Stimulated activated CD4-positive, alpha-beta T cell treated with anti-CD3 and anti-CD28 coated beads, Interleukin-4, amount 100 ng/mL, for 24 hours (primary cell): Measurements from ENCODE around the gene VWF.

Experiments used
- DNase-seq: peaks from one replicate; pipeline ENCODE4 v3.0.0-alpha.2; 2020

VWF gene

DNA sequence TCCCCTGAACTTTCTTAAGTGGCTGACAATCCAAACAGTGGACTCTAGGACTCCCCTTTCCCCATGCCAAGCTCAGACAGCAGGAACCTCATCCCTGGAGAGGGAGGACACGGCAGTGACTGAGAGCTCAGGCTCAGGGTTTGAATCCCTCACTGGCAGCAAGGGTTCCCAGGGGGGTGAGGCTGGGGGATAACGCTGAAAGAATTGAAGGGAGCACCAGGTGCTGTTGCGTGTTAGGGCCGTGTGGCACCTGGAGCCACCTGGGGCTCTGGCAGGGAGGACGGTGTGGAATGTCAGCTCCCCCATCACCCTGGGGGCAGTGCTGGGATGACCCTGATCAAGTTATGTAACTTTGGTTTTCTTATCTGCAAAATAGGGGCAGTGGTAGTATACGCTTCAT, 219.5 kb downstream of the VWF start:
- no peak for DNase-seq

DNA sequence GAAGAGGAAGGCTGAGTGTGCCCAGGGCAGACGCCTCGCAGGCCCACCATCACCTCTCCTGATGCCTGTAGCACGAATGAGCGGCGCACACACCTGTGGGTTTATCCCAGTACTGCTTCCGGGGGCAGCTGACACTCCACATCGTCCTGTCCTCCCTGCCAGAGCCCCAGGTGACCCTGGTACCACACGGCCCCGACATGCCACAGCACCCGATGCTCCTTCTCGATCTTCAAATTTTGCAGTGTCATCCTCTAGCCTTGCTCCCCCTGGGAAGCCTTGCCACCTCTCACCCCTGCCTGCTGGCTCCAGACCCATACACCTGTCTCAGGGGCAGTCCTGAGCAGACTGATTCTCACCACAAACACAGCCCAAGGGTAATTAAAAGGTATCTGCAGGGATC, 220.0 kb downstream of the VWF start:
- DNase-seq: no peak

DNA sequence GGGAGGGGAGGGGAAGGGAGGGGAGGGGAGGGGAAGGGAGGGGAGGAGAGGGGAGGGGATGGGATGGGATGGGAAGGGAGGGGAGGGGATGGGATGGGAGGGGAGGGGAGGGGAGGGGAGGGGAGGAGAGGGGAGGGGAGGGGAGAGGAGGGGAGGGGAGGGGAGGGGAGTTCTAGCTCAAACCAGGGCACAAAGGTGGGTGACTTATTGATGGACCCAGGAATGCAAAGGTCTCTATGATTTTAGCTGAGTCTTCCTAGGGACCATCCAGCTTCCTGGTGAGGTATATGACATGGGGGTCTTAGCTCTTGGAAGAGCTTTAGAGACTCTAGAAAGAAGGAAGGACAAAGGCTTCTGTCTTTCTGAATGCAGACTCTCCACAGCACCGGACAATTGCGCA, 221.7 kb downstream of the VWF start:
- DNase-seq: no peak

DNA sequence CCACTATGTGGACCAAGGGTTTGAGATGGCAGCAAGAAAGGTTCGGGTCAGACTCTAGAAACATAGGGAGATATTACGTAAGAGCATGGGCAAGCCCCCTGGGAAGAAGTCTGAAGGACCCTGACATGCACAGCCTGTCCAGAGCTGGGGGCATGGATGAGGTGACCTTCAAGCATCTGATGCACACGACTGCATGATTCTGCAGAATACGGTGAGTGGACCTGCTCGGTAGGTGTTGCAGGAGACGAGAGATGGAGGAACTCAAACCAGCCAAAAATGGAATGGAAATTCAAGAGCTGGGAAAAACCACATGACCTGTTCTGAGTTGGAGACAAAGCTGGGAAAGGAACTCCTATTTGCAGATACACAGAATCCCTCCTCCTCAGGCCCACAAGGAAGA, 223.1 kb downstream of the VWF start:
- DNase-seq: no peak

DNA sequence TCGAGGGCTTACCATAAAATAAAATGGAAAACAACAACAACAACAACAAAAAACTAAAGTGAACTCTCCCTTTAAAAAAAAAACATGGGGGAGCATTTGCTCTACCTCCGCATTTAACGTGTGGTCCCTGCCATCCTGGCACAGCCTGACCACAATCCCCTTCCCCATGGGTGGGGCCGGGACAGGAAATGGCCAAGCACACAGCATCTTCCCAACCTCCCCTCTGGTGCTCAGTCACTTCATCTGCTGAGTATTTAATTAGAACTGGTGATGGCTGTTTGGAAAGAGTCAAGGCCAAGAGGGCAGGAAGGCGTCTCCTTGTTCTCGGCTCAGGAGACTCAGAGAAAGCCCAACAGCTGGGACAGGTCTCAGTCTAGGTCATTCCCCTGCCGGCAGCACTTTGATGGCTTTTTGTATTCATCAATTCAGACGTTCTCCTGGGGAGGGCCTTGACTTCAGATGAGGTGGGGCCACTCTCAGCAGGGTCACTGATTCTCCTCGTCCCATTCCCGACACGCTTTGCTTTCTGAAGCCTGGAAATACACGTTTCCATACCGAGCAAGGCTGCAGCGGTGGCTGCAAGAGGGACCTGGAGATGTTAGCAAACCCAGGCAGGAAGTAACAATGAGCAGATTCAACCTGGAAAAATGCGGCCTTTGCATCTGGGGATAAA, 223.8 kb downstream of the VWF start:
- no peak for DNase-seq

DNA sequence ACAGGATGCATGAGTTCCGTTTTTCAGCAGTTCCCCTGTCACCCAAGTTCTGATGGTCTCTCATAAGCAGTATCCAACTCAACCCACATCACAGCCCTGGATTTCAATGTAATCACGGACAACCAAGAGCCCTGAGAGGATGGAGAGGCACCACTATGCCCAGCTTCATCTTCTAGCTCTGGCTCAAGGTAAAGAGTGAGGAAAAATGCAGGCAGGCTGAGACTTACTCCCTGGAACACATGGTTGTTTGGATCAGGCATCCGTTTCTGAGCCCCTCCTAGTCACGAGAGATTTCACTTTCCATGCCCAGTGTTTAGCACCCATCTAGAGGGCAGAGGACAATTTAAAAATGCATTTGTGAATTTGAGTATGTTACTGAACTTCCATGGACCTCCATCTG, 224.4 kb downstream of the VWF start:
- no peak for DNase-seq

DNA sequence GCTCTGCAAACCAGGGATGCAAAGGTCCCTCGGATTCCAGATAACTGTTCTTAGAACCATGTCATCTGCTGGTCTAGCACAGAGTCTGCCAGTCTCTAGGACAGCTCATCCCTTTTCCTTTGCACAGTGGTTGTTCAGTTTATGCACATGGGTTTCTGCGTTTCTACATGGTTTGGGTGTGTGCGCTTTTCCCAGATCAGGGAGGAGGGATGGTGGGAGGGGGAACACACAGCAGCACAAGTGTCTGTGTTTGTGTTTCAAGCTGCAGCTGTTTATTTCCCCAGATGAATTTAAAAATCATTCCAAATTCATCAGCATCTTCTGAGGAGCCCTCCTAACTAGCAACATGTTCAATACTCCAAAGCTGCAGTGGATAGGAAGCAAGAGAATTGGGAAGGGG, 224.8 kb downstream of the VWF start:
- no peak for DNase-seq

DNA sequence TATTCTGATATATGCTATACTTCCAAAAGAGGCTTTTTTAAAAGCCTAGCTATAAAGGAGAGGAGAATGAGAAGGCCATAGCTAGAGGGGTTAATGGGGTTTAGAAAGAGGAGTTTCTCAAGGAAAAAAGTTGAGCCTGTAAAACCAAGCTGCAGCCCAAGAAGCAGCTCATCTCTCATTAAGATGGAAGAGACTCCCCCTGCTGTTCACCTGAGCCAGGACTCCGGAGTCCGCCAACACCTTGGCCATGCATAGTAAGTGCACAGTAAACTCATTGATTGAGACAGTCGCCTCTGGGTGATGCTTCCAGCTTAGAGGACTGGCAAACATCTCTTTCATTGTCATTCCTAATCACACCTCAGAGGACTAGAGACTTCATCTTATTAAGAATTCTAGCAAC, 225.6 kb downstream of the VWF start:
- no peak for DNase-seq
